KOPT-K1 (cell line): ENCODE results near the gene FOXO1.
"Not testable (repeated sequence)": the region's sequence is repeated elsewhere in the genome, so short reads cannot be mapped to it uniquely, and the experiment has no call there.

ENCODE experiments used
- H3K27ac ChIP-seq: fragments of 200-600 bp; sonication (generic); 2 replicates; pipeline ENCODE4 v1.5.1; 2016; ENCODE audit warnings: antibody characterized with exemption, mild to moderate bottlenecking, low read depth, low read length; ENCODE audit not compliant: poor library complexity, severe bottlenecking
- H3K36me3 ChIP-seq: fragments of 200-600 bp; sonication (generic); 2 replicates; pipeline ENCODE4 v1.5.1; 2017; ENCODE audit warnings: antibody characterized with exemption, mild to moderate bottlenecking, low read length, moderate library complexity; ENCODE audit not compliant: insufficient read depth
- H3K9me3 ChIP-seq: fragments of 200-600 bp; sonication (generic); 2 replicates; pipeline ENCODE4 v1.5.1; 2017; ENCODE audit warnings: antibody characterized with exemption, low read length, mild to moderate bottlenecking; ENCODE audit not compliant: insufficient read depth, poor library complexity, severe bottlenecking

The FOXO1 gene

DNA sequence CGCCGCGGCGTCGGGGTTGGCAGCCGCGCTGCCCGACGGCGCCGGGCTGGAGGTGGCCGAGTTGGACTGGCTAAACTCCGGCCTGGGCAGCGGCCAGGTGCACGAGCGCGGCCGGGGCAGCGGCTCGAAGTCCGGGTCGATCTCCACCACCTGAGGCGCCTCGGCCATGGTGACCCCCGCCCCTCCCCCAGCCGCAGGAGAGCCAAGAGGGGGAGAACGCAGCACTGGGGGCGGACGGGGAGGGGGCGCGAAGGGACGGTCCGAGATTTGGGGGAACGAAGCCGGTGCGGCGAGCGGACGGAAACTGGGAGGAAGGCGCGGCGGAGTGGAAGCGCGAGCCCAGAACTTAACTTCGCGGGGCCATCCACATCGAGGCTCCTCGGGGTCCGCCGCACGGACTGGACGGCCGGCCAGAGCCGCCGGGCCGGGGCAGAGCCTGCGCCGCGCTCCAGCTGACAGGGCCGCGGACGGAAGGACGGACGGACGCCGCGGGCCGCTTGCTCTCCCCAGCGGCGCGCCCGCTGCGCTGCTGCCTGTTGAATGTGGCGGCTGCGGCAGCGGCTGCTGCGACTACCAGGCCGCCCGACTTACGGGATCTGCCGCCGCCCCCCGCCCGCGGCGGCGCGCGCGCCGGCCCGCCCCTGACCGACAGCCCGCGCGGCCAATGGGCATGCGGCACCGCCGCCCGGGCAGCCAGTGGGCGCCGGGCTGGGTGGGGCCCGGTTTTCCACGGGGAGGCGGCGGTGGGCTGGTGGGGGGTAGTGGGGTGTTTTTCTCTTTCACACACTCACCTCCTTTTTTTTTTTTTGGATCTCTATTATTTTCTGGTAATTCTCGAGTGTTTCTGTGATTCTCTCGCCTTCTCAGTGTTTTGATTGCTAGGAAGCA, at the start of gene FOXO1:
TSS of gene FOXO1 (minus strand) at position 597 of the 888 bp plus-strand sequence. CDS start at position 168, 429 bp downstream.
- Histone ChIP-seq H3K27ac (no peak within 1 kb of the TSS), H3K9me3 (no peaks in the 10 kb centered on the region), H3K36me3 (no peaks in the 10 kb centered on the region)

DNA sequence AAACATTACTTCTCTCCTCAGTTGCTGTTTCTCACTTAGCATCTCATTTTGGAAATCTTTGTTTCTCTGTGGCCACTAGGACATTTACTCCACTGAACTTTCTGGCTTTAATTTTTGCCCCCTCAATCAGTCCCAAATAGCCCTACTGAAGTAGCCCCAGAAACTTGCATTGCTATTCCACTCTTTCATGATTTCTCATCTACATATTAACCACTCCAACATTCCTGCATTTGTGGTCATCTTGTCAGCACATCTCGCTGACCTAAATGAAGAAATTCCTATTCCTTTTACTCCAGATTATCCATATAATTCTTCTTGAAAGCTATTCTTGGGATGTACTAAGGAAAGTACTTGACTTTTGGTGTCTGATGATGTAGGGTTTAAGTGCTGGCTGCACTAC, 48.0 kb upstream of the FOXO1 start:
- peaks cover 34% of the 10 kb centered on the region for H3K36me3 ChIP-seq
- H3K27ac ChIP-seq: not testable (repeated sequence)
- peaks cover 11% of the 10 kb centered on the region for H3K9me3 ChIP-seq

DNA sequence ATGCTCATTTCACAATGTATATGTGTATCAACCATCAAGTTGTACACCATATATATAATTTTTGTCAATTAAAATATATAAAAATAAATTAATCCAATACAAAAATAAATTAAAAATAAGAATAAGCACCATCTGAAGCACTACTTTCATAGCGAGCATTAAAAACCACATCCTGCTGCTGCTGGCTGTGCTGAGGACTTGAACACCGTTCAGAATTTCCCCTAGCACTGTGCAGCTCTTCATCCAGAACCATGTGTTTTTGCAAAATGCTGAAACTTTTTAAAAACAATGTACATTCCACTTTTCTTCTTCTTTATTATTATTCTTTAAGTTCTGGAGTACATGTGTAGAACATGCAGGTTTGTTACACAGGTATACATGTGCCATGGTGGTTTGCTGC, 40.0 kb upstream of the FOXO1 start:
- Histone ChIP-seq H3K27ac (no peak overlapping the region), H3K36me3 (no peaks in the 10 kb centered on the region), H3K9me3 (no peaks in the 10 kb centered on the region)

DNA sequence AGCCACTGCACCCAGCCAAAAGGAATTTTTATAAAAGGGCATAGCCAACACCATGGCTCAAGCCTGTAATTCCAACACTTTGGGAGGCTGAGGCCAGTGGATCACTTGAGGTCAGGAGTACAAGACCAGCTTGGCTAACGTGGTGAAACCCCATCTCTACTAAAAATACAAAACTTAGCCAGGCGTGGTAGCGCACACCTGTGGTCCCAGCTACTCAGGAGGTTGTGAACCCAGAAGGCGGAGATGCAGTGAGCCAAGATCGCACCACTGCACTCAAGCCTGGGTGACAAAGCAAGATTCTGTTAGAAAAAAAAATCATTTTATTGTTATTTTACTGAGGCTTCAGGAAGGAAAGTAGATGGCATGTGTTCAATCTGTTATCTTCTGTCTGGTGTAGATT, 31.3 kb upstream of the FOXO1 start:
- Histone ChIP-seq H3K9me3 (no peaks in the 10 kb centered on the region), H3K27ac (no peak overlapping the region), H3K36me3 (no peaks in the 10 kb centered on the region)

DNA sequence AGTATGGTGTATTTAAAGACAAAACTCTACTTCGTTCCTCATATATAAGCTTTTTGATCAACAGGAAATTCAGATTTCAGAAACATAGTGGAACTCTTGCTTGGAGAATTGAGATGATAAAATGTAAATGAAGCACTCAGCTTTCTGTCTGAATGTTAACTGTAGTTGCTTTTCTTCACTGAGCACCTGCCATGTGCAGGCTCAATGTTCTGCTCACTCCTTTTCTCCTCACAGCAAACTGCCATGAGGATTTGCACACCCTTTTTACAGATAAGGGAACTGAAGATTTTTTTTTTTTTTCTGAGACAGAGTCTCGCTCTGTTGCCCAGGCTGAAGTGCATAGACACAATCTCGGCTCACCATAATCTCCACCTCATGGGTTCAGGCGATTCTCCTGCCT, 28.0 kb upstream of the FOXO1 start:
- no peaks in the 10 kb centered on the region for H3K9me3 ChIP-seq
- H3K36me3 ChIP-seq: no peaks in the 10 kb centered on the region
- no peak overlapping the region for H3K27ac ChIP-seq

DNA sequence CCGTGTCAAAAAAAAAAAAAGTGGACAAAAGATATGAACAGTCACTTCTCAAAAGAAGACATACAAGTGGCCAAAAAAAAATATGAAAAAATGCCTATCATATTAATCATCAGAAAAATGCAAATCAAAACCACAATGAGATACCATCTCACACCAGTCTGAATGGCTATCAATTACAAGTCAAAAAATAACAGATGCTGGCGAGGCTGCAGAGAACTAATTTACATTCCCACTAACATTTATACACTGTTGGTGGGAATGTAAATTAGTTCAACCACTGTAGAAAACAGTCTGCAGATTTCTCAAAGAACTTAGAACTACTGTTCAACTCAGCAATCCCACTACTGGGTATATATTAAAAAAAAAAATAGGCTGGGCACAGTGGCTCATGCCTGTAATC, 26.5 kb upstream of the FOXO1 start:
- H3K9me3 ChIP-seq: no peaks in the 10 kb centered on the region
- no peak overlapping the region for H3K27ac ChIP-seq
- no peaks in the 10 kb centered on the region for H3K36me3 ChIP-seq

DNA sequence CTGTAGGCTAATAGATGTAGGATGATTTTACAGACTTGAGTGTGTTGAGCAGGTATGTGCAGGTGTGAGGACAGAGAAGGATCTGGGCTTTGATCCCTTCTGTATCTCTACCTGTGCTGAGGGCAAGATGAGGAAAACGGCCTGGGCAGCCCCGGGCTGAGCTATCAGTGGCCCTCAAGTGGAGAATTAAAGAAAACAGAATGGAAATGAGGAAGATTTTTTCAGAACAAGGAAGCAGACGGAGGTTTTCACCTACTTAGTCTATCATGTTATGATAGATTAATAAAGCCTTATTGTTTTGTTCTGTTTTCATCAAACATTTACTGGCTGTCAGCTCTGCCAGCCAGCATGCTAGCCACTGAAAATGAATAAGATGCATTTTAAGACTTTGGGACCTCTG, 22.3 kb upstream of the FOXO1 start:
- H3K36me3 ChIP-seq: no peaks in the 10 kb centered on the region
- H3K9me3 ChIP-seq: no peaks in the 10 kb centered on the region
- H3K27ac ChIP-seq: no peak overlapping the region

DNA sequence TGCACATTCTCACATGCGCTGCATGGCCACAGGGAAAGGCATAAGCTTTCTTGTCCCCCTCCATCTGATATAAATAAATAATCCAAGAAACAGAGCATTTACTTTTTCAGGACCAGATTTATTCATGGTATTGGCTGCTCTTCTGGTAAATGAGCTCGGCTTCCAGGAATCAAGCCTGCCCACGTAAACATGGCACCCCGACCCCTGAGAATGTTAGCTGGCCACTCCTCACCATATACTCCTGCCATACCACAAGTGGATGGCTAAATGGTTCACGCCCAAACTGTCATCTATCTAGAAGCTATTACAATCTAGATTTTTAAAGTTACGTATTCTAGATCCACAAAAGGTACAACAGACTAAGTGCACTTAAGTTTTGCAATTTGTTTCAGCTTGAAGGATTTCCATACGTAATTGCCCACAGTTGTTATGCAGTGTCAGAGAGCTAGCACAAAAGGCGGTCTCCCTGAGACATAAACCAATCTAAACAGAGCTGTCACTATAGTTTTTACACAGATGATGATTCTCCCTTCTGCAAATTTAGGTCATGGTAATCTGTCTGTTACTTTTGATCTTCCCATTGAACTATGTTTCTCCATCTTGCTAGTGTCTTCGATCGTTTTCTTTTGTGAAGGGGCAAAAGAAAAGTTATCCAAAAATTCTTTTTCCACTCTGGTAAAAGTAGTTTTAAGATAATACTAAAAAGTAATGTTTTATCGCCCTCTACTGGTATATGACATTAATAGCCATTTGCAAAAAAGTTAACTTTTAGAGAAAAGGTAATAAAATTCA, 16.2 kb upstream of the FOXO1 start:
- Histone ChIP-seq H3K9me3 (no peaks in the 10 kb centered on the region), H3K27ac (no peak overlapping the region)

DNA sequence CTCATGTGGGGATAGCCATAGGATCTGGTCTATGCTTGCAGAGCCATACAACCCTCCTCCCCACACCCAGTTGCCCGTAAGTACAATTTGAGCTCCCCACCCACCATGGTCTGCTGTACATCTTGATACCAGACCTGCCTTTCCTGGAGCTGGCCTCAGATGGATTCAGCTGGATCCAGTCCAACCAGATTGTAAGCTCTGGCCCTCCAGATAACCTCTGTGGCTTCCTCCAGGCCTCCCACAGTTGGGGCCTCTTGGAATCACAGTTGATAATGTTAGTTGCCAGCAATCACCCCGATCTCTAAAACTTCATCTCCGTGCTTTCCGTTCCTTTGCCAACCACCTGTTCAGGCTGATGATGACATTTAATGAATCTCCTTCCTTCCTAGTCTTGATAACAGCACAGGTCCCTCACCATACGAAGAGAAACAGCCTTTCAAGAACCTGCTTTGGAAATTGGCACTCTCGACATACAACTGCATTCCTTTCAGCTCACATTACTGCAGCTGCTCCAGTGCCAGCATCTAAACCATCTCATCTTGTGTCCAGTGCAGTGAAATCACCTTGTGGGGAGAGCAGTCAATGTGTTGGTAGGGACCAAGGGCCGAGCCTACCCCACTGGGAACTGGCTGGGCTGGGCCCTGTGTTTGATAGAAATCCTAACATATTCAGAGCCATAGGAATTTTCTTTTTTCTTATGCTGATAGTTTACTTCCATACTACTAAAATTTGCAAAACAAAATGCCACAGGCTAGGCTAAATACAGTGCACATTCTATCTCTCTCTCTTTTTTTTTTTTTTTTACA, 15.1 kb upstream of the FOXO1 start:
- H3K9me3 ChIP-seq: no peaks in the 10 kb centered on the region
- H3K36me3 ChIP-seq: no peaks in the 10 kb centered on the region
- H3K27ac ChIP-seq: no peak overlapping the region

More for the DNA sequence above, 16.2 kb upstream of the FOXO1 start:
- H3K36me3 ChIP-seq: no peaks in the 10 kb centered on the region

DNA sequence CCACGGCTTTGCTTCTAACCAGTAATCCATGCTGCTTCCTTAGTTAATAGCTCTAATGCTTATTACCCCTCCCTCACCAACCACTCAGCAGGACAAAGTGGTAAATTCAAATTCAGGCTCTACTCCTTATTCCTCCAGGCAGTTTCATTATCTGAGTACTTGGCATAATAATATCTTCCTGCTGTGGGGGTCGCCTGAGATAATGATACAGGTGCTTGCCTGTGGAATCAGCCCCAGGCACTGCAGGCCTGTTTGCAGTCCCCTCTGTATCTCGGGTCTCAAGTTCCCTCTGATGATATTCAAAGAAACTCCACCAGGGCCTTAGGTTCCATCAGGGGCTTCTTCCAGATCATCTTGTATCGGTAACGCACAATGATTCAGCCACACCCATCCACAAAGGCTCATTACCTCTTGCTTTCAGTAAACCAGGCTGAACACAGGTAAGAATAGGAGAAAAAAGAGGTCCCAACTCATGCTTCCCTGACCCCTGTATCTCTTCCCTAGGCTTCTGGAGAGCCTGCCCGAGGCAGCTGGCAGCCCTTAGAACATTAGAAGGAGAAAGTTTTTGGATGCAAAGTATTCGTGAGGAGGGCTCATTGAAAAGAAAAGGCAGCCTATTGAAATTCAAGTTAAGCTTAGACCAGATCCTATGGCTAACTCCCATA, 14.3 kb upstream of the FOXO1 start:
- H3K27ac ChIP-seq: no peak overlapping the region
- no peaks in the 10 kb centered on the region for H3K36me3 ChIP-seq
- H3K9me3 ChIP-seq: no peaks in the 10 kb centered on the region

DNA sequence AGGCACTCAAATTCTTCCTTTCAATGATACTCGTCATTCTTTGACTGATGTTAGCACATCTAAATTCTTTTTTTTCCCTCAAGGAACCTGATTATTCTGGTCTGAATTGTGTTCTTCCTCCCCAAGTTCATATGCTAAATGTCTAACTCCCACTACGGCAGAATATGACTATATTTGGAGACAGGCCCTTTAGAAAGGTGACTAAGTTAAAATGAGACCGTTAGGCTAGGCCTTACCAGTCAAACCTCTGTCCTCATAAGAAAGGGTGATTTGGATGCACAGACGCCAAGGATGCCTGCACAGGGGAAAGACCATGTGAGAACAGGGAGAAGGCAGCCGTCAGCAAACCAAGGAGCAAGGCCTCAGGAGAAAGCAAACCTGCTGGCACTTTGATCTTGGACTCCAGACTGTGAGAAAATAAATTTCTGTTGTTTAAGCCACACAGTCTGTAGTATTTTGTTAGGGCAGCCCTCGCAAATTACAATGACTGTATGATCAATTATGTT, 13.1 kb upstream of the FOXO1 start:
- Histone ChIP-seq H3K27ac (no peak overlapping the region), H3K36me3 (no peaks in the 10 kb centered on the region)

DNA sequence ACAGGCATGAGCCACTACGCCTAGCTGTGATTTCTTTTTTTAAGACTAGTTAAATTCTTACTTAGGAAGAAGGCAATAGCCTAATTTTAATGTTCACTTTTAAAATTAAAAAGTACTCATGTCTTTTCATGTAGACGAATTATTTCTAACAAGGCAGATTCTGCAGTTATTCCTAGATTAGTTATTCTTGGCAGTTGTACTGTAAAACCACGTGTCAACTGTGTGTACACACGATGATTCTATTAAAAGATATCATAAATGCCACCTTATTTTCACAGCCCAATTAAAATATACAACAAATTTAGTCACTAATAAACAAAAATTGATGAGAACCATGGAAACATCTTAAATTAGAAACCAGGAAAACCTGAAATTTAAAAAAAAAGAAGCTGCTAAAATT, 10.6 kb upstream of the FOXO1 start:
- Histone ChIP-seq H3K27ac (no peak overlapping the region), H3K36me3 (no peaks in the 10 kb centered on the region), H3K9me3 (no peaks in the 10 kb centered on the region)

More for the DNA sequence above, 13.1 kb upstream of the FOXO1 start:
- H3K9me3 ChIP-seq: no peaks in the 10 kb centered on the region

DNA sequence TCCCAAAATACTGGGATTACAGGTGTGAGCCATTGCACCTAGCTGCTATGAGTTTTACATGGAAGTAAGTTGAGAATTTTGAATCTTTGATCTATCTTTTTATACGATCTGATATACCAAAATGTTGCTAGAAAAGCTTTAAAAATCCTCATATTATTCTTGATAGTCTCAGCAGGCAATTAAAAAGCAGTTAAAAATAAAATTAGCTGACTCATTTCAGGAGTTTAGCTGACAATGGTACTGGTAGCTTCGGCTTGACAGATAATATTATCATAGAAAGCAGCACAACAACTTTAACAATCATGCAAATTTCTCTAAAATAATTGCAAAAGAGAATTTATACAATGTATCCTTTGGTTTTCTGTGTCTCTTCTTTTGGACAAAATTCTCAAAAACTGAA, 9.6 kb upstream of the FOXO1 start:
- Histone ChIP-seq H3K9me3 (no peaks in the 10 kb centered on the region), H3K36me3 (no peaks in the 10 kb centered on the region), H3K27ac (no peak overlapping the region)

DNA sequence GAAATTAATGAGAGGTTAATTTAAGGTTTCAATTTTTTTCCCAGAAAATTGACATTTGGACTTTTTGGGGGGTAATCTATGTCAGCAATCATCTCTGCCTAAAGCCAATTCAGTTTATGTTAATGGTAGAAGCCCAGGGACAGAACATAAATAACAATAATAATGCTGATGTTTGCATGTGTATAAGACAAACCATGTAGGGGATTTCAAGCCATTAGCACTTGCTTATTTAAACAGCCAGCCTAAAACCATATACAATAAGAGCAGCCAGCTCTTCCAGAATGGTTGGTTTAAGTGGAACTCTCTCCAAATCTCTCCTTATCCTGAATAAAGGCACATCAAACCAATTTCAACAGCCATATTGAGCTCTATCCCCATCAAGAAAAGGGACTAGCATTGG, 7.0 kb upstream of the FOXO1 start:
- H3K27ac ChIP-seq: no peak overlapping the region
- no peaks in the 10 kb centered on the region for H3K9me3 ChIP-seq
- no peaks in the 10 kb centered on the region for H3K36me3 ChIP-seq
